Measurements from ENCODE around the gene SCMH1.

SCMH1 gene

GRCh38 chr1:41158147-41158875 is 83.8 kb downstream of the SCMH1 start:
- DNase-seq = no peak
- Histone ChIP-seq H3K27me3 (ENCODE audit: insufficient read depth, low read depth, severe bottlenecking) (no peaks in the 10 kb centered on the region), H3K27ac (no peak overlapping the region), H3K9me3 (ENCODE audit: severe bottlenecking) (no peaks in the 10 kb centered on the region), H3K36me3 (peaks cover 40% of the 10 kb centered on the region), H3K4me3 (ENCODE audit: low read depth, low read length) (no peak overlapping the region)
- no peak for TF ChIP-seq CTCF (IDR thresholded peaks at IDR 0.05; ENCODE audit: low read depth, low read length)

GRCh38 chr1:41155105-41155504 is 87.0 kb downstream of the SCMH1 start:
- Histone ChIP-seq H3K4me3 (ENCODE audit: low read depth, low read length) (no peak overlapping the region), H3K27ac (no peak overlapping the region), H3K9me3 (ENCODE audit: severe bottlenecking) (no peaks in the 10 kb centered on the region), H3K36me3 (peaks cover 33% of the 10 kb centered on the region), H3K27me3 (ENCODE audit: insufficient read depth, low read depth, severe bottlenecking) (no peaks in the 10 kb centered on the region)
- TF ChIP-seq CTCF (IDR thresholded peaks at IDR 0.05; ENCODE audit: low read depth, low read length) = no peak
- no peak for DNase-seq

GRCh38 chr1:41153750-41154274 is 88.3 kb downstream of the SCMH1 start:
- TF ChIP-seq CTCF (IDR thresholded peaks at IDR 0.05; ENCODE audit: low read depth, low read length) = no peak
- no peak for DNase-seq
- H3K36me3 ChIP-seq = peaks cover 36% of the 10 kb centered on the region
- no peaks in the 10 kb centered on the region for H3K9me3 ChIP-seq (ENCODE audit: severe bottlenecking)
- no peaks in the 10 kb centered on the region for H3K27me3 ChIP-seq (ENCODE audit: insufficient read depth, low read depth, severe bottlenecking)
- no peak overlapping the region for H3K4me3 ChIP-seq (ENCODE audit: low read depth, low read length)
- H3K27ac ChIP-seq = no peak overlapping the region

- Histone ChIP-seq H3K27me3 (ENCODE audit: insufficient read depth, low read depth, severe bottlenecking) (no peaks in the 10 kb centered on the region), H3K27ac (no peak overlapping the region), H3K4me3 (ENCODE audit: low read depth, low read length) (no peak overlapping the region), H3K36me3 (peaks cover 33% of the 10 kb centered on the region), H3K9me3 (ENCODE audit: severe bottlenecking) (no peaks in the 10 kb centered on the region)
- DNase-seq = no peak
- no peak for TF ChIP-seq CTCF (IDR thresholded peaks at IDR 0.05; ENCODE audit: low read depth, low read length)
Measured at GRCh38 chr1:41152622-41153044, 89.5 kb downstream of the SCMH1 start.

- no peaks in the 10 kb centered on the region for H3K9me3 ChIP-seq (ENCODE audit: severe bottlenecking)
- no peak overlapping the region; the same call in none of the 2 replicates for H3K27ac ChIP-seq
- no peak overlapping the region for H3K4me3 ChIP-seq (ENCODE audit: low read depth, low read length)
- H3K36me3 ChIP-seq = peaks cover 33% of the 10 kb centered on the region
- TF ChIP-seq CTCF (IDR thresholded peaks at IDR 0.05; ENCODE audit: low read depth, low read length) = no peak
- H3K27me3 ChIP-seq (ENCODE audit: insufficient read depth, low read depth, severe bottlenecking) = no peaks in the 10 kb centered on the region
- DNase-seq = no peak
Measured at GRCh38 chr1:41151846-41152245, 90.3 kb downstream of the SCMH1 start.
